ENCODE data around the gene SUPT3H. TPM values are rescaled to one million over a fixed set of nuclear protein-coding genes. Genes with fewer than 3 reads are reported as not detected.

Gene SUPT3H
- total RNA-seq, 3 donors from 2014 or later: 6.9 to 15.1 (median 13.6) TPM

- no peaks in the 10 kb centered on the region for H3K9me3 ChIP-seq
- peak in 1 of 2 donors; percentile 34 for DNase-seq (ENCODE audit: low spot score in 2 of 2)
- peak overlapping the region; percentile 66 to 72 for H3K27ac ChIP-seq
- peak overlapping the region in 2 of 3 donors; percentile 76 to 93 for H3K4me3 ChIP-seq
- intact Hi-C loops (cut with DNase I; ENCODE audit: low total_unique reads): loop anchor here (10.0 kb wide), 1 partner anchor 425 kb away; no protein-coding TSS in a partner anchor
- H3K36me3 ChIP-seq: no peaks in the 10 kb centered on the region
- TF ChIP-seq CTCF (IDR thresholded peaks at IDR 0.05) (no peak), POLR2A (IDR thresholded peaks at IDR 0.05) (no peak)
- peaks cover 0 to 22% of the 10 kb centered on the region in 2 donors for H3K27me3 ChIP-seq
- peaks cover 0 to 13% of the 10 kb centered on the region in 2 donors for H3K4me1 ChIP-seq
Observed at GRCh38 chr6:45420083-45420908, 42.6 kb upstream of the SUPT3H start.

GRCh38 chr6:45419571-45420082, 41.9 kb upstream of the SUPT3H start:
- peaks cover 0 to 13% of the 10 kb centered on the region in 2 donors for H3K4me1 ChIP-seq

GRCh38 chr6:45417436-45417835, 39.7 kb upstream of the SUPT3H start:
- Histone ChIP-seq H3K36me3 (no peaks in the 10 kb centered on the region), H3K27me3 (peaks cover 0 to 22% of the 10 kb centered on the region in 2 donors), H3K27ac (no peak overlapping the region), H3K9me3 (no peaks in the 10 kb centered on the region), H3K4me1 (peaks cover 0 to 13% of the 10 kb centered on the region in 2 donors), H3K4me3 (no peak overlapping the region)
- intact Hi-C loops (cut with DNase I; ENCODE audit: low total_unique reads): no loop called here
- no peak for DNase-seq (ENCODE audit: low spot score in 2 of 2)
- TF ChIP-seq POLR2A (IDR thresholded peaks at IDR 0.05) (no peak), CTCF (IDR thresholded peaks at IDR 0.05) (no peak), POLR2AphosphoS5 (IDR thresholded peaks at IDR 0.05) (no peak)

More at GRCh38 chr6:45419571-45420082, 41.9 kb upstream of the SUPT3H start:
- peak in 1 of 3 donors; percentile 34 for TF ChIP-seq CTCF (IDR thresholded peaks at IDR 0.05)
- no peak for TF ChIP-seq POLR2A (IDR thresholded peaks at IDR 0.05)
- peak in 1 of 3 donors; percentile 9 for TF ChIP-seq POLR2AphosphoS5 (IDR thresholded peaks at IDR 0.05)
- intact Hi-C loops (cut with DNase I; ENCODE audit: low total_unique reads): loop anchor here (10.0 kb wide), 1 partner anchor 425 kb away; no protein-coding TSS in a partner anchor
- H3K4me3 ChIP-seq: peak overlapping the region in 2 of 3 donors; percentile 76 to 93
- DNase-seq (ENCODE audit: low spot score in 2 of 2): peak; percentile 54 to 60
- no peaks in the 10 kb centered on the region for H3K36me3 ChIP-seq
- H3K27me3 ChIP-seq: peaks cover 0 to 22% of the 10 kb centered on the region in 2 donors
- H3K27ac ChIP-seq: peak overlapping the region; percentile 66 to 72
- no peaks in the 10 kb centered on the region for H3K9me3 ChIP-seq

- Histone ChIP-seq H3K27ac (no peak overlapping the region), H3K4me1 (peaks cover 0 to 13% of the 10 kb centered on the region in 2 donors), H3K4me3 (no peak overlapping the region), H3K9me3 (no peaks in the 10 kb centered on the region), H3K36me3 (no peaks in the 10 kb centered on the region), H3K27me3 (peaks cover 0 to 22% of the 10 kb centered on the region in 2 donors)
- no peak for DNase-seq (ENCODE audit: low spot score in 2 of 2)
- intact Hi-C loops (cut with DNase I; ENCODE audit: low total_unique reads): no loop called here
- TF ChIP-seq POLR2A (IDR thresholded peaks at IDR 0.05) (no peak), POLR2AphosphoS5 (IDR thresholded peaks at IDR 0.05) (no peak), CTCF (IDR thresholded peaks at IDR 0.05) (no peak)
Observed at GRCh38 chr6:45416700-45417099, 39.0 kb upstream of the SUPT3H start.

All from breast epithelium (tissue), 4 donors.